HCT116 (cell line): ENCODE data around the gene BBS12.

Source experiments
- EZH2 ChIP-seq: fragments of 200-600 bp; sonication (generic); IDR thresholded peaks from 2 replicates; pipeline ENCODE4 v1.6.1; 2017; ENCODE audit warnings: antibody characterized with exemption, mixed run types
- FOSL1 ChIP-seq: IDR thresholded peaks from 2 replicates; pipeline ENCODE4 v1.6.1; 2012; ENCODE audit warnings: low read depth
- POLR2A ChIP-seq: IDR thresholded peaks from 2 replicates; pipeline ENCODE4 v1.7.0; 2011; ENCODE audit warnings: borderline replicate concordance; ENCODE audit not compliant: insufficient read depth, insufficient read length; ENCODE audit errors: extremely low read depth
- RAD21 ChIP-seq: IDR thresholded peaks from 2 replicates; pipeline ENCODE4 v1.6.1; 2012; ENCODE audit warnings: low read depth, mild to moderate bottlenecking
- YY1 ChIP-seq: IDR thresholded peaks from 2 replicates; pipeline ENCODE4 v1.6.1; 2011; ENCODE audit warnings: low read length, low read depth, moderate library complexity, mild to moderate bottlenecking; ENCODE audit not compliant: insufficient replicate concordance; ENCODE audit errors: extremely low read depth
- ZFX ChIP-seq: fragments of 450-650 bp; IDR thresholded peaks from 2 replicates; pipeline ENCODE4 v1.6.1; 2017
- ZNF274 ChIP-seq: fragments of 200-500 bp; sonication (Bioruptor generic); IDR thresholded peaks from 2 replicates; pipeline ENCODE4 v1.6.1; 2014; ENCODE audit warnings: mild to moderate bottlenecking, low read depth, low read length, inconsistent platforms
- TF ChIP-seq, protein P1 (sequence below): IDR thresholded peaks from 2 replicates; pipeline ENCODE4 v1.6.1; 2012; ENCODE audit warnings: low read depth
- TF ChIP-seq, protein P2 (sequence below): IDR thresholded peaks from 2 replicates; pipeline ENCODE4 v1.6.1; 2011; ENCODE audit warnings: mild to moderate bottlenecking, low read length, moderate library complexity; ENCODE audit not compliant: insufficient replicate concordance; ENCODE audit errors: extremely low read depth
- TF ChIP-seq, protein P3 (sequence below), 3 experiments: fragments of 200-600 bp in 1 of 3; sonication (generic) in 1 of 3; IDR thresholded peaks in 2 of 3; conservative IDR thresholded peaks in 1 of 3; 2 replicates each; pipeline ENCODE4 v1.5.1; 2012 to 2017; ENCODE audit warnings: low read depth in 2 of 3, low read length in 2 of 3, antibody characterized with exemption in 1 of 3, borderline replicate concordance in 1 of 3, control low read depth in 1 of 3, mild to moderate bottlenecking in 1 of 3, mixed read lengths in 1 of 3, mixed run types in 1 of 3, moderate library complexity in 1 of 3; ENCODE audit not compliant: insufficient read depth in 1 of 3

GRCh38 chr4:122688529-122689140 is 43.9 kb upstream of the BBS12 start:
- TF ChIP-seq, protein P1, sequence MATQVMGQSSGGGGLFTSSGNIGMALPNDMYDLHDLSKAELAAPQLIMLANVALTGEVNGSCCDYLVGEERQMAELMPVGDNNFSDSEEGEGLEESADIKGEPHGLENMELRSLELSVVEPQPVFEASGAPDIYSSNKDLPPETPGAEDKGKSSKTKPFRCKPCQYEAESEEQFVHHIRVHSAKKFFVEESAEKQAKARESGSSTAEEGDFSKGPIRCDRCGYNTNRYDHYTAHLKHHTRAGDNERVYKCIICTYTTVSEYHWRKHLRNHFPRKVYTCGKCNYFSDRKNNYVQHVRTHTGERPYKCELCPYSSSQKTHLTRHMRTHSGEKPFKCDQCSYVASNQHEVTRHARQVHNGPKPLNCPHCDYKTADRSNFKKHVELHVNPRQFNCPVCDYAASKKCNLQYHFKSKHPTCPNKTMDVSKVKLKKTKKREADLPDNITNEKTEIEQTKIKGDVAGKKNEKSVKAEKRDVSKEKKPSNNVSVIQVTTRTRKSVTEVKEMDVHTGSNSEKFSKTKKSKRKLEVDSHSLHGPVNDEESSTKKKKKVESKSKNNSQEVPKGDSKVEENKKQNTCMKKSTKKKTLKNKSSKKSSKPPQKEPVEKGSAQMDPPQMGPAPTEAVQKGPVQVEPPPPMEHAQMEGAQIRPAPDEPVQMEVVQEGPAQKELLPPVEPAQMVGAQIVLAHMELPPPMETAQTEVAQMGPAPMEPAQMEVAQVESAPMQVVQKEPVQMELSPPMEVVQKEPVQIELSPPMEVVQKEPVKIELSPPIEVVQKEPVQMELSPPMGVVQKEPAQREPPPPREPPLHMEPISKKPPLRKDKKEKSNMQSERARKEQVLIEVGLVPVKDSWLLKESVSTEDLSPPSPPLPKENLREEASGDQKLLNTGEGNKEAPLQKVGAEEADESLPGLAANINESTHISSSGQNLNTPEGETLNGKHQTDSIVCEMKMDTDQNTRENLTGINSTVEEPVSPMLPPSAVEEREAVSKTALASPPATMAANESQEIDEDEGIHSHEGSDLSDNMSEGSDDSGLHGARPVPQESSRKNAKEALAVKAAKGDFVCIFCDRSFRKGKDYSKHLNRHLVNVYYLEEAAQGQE: no peak
- TF ChIP-seq, protein P2, sequence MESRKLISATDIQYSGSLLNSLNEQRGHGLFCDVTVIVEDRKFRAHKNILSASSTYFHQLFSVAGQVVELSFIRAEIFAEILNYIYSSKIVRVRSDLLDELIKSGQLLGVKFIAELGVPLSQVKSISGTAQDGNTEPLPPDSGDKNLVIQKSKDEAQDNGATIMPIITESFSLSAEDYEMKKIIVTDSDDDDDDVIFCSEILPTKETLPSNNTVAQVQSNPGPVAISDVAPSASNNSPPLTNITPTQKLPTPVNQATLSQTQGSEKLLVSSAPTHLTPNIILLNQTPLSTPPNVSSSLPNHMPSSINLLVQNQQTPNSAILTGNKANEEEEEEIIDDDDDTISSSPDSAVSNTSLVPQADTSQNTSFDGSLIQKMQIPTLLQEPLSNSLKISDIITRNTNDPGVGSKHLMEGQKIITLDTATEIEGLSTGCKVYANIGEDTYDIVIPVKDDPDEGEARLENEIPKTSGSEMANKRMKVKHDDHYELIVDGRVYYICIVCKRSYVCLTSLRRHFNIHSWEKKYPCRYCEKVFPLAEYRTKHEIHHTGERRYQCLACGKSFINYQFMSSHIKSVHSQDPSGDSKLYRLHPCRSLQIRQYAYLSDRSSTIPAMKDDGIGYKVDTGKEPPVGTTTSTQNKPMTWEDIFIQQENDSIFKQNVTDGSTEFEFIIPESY: no peak
- TF ChIP-seq ZFX (no peak), EZH2 (no peak), YY1 (no peak), POLR2A (no peak), ZNF274 (no peak), FOSL1 (no peak), RAD21 (no peak)
- TF ChIP-seq, protein P3, sequence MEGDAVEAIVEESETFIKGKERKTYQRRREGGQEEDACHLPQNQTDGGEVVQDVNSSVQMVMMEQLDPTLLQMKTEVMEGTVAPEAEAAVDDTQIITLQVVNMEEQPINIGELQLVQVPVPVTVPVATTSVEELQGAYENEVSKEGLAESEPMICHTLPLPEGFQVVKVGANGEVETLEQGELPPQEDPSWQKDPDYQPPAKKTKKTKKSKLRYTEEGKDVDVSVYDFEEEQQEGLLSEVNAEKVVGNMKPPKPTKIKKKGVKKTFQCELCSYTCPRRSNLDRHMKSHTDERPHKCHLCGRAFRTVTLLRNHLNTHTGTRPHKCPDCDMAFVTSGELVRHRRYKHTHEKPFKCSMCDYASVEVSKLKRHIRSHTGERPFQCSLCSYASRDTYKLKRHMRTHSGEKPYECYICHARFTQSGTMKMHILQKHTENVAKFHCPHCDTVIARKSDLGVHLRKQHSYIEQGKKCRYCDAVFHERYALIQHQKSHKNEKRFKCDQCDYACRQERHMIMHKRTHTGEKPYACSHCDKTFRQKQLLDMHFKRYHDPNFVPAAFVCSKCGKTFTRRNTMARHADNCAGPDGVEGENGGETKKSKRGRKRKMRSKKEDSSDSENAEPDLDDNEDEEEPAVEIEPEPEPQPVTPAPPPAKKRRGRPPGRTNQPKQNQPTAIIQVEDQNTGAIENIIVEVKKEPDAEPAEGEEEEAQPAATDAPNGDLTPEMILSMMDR (IDR thresholded peaks at IDR 0.05 in 2 of 3, conservative IDR thresholded peaks at IDR 0.05 in 1 of 3; ENCODE audit: borderline replicate concordance in 1 of 3, insufficient read depth in 1 of 3, low read depth in 2 of 3, low read length in 2 of 3): no peak
